Hypothalamus (tissue), 51 donors: Measurements from ENCODE around the gene CYFIP2.
"Not testable (repeated sequence)": the region's sequence is repeated elsewhere in the genome, so short reads cannot be mapped to it uniquely, and the experiment has no call there.

Experiments used
- DNase-seq, 51 donors: peaks; one replicate each; lab custom pipeline; 2025; lab: John Stamatoyannopoulos, UW

Gene CYFIP2

GRCh38 chr5:157265714-157266285 is at the start of gene CYFIP2:
Gene CYFIP2 (plus strand): TSS chr5:157266123. CDS start chr5:157285362, 19,239 bp downstream.
- DNase-seq, result peak in 36 of 51 donors; percentile 19 to 80 (median 49)

DNA sequence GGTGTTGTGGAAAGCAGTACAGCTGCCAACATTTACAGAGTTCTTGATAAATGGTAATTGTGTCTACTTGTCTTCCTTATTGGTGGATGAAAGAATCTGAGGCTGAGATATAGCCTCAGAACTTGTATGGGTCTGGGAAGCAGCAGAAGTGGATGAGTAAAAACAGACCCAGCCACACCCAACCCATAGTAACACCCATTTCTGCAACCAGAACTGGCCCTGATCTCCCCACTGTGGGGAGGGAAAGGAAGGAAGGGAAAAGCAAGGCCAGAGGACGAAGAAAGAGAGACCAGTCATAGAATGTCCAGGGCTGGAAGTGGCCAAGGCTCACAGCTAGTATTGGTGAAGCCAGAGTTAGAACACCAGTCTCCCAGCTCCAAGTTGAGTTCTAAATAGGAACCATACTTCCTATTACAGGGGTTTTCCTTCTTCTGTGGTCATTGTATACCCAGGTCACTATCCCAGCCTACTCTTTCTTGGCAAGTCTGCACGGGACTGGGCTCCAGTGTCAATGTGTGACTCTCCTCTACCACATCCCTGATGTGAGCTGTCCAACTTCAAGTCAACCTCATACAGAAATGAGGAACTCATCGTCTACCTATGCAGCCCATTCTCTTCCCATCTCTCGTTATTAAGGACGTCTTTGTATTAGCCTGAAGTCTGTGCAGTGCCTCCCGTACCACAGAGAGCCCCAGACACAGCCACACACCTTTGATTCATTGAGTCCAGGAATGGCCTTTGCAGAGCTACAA is 49.4 kb upstream of the CYFIP2 start:
- DNase-seq, result no peak

- peak in 3 of 51 donors; percentile 1 to 31 (median 2) for DNase-seq
Observed at GRCh38 chr5:157217289-157218024, 48.5 kb upstream of the CYFIP2 start.

DNA sequence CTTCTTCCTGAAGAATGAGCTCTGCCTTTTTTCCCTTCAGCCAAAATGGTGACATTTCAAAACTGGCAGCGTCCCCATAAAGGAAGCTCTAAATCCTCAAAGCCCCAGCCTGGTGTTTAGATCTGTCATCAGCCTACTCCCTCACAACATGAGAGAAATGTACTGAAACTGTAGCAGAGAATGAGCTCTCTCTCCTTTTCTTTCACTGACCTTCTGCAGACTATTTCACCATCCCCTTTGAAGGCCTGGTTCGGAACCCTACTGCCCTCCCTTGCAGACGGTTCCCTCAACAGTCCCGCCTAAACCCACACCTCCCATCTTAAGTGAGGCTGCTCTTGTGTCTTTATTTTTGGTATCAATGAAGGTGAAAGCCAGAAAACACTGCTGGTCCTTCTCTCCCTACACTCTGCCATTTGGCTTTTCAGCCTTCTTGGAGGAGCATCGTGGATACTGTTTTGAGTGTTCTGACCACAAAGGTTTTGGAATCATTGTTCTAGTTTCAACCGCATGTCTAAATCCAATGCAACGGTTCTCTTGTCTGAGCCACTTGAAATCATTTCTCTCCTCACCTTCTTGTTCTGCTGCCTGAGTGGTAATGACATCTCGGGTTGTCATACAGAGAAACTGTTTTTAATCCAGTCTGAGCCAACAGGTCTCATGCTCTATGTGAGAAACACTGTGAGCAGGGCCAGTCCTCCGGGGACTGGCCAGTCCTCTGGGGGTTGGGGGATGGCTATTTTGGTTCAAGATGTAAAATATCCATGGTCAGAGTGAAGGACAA is 46.2 kb upstream of the CYFIP2 start:
- DNase-seq, result peak in 1 of 51 donors; percentile 5

GRCh38 chr5:157221959-157222358 is 44.0 kb upstream of the CYFIP2 start:
- DNase-seq, result no peak

DNA sequence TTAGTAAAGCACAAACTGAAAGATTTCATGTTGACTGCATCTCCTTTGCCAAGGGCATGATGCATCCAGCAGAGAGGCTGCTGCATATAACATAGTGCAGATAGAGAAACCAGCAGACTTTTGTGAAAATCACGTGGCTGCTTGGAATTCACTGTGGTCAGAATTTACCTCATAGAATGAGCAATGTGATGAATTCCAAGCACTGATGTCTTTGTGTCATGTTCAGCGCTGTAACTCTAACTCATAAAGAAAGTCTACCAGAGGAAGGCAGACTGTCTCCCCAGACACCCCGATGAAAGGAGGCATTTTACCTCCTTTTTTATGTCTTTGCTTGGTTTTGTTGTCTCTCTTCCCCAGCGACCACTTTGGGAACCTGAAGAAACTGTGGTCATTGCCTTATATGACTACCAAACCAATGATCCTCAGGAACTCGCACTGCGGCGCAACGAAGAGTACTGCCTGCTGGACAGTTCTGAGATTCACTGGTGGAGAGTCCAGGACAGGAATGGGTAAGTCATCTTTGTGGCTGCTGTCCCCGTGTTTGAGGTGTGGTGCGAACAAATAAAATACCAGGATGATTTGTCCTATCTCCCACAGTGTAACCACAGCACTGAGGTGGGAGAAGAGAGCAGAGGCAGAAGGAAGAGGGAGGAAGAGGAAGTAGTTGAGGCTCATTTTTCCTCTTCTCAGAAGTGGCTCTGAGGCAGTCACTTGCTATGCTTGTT is 43.3 kb upstream of the CYFIP2 start:
- DNase-seq, result no peak

- DNase-seq, result no peak
Observed at GRCh38 chr5:157225469-157226422, 40.2 kb upstream of the CYFIP2 start.

DNA sequence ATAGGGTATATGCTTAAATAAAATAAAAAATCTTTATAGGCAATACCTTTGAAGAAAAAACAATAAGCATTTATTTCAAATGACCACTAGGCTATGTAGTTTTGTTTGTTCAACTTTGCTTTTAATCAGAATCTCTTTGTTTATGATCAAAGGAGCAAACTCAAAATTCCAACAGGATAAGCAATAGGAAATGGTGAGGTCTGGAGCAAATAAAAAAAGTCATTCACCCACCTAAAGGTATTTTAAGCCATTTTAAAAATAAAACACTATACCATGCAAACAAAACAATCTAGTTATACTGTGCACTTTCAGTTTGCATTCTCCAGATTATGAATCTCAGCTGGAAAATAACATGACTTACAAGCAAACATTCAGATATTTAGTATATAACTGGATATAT is 35.3 kb upstream of the CYFIP2 start:
- DNase-seq, result no peak

GRCh38 chr5:157232706-157233105 is 33.2 kb upstream of the CYFIP2 start:
- DNase-seq, result no peak

DNA sequence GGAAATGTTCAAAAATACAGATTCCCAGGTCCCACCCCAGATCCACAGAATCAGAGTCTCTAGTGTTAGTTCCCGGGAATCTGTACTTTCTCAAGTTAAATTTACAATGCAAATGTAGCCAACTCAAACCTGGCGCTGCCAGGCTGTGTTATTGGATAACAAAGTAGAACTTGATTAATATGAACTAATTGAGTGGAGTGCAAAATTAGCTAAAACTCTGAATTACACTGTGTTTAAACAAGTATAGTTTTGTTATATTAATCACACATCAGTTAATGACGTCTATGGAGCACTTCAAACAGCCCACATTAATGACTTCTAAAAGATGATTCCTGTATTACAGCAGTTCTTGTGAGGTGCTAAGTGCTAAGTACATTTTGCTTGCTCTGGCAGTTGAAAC is 32.4 kb upstream of the CYFIP2 start:
- no peak for DNase-seq

DNA sequence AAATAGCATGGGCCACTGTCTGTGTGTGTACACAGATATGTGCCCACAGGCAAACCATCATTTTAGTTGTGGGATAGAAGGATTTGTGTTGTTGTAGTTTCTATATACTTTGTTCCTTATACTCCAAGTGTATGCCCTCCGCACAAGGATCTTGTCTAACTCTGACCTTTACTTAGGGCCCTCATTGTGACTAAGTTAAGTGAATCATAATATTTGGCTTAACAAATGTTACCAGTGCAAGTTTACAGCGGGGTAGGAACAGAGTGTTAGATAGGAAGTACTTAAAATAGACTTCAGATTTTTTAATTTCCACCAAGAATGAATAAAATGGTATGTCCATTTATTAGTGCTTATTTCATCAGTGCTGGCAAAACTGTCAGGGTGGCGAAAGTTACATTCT is 29.5 kb upstream of the CYFIP2 start:
- no peak for DNase-seq

DNA sequence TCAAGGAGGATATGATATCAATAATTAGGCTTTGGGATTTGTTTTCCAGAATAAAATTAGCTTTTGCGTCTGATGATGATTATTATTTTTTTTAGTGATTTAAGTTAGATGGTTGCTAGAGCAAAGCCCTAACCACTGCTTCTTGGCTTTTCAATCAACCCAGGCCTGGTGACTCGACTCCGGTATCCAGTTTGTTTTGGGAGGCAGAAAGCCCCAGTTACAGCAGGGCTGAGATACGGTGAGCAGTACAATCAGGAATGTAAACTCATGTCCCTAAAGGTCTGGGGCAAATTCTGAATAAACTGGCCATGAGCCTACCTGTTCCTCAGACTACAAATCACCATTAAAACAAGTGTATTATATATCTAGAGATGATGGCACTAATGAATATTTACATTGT is 24.4 kb upstream of the CYFIP2 start:
- DNase-seq, result no peak

- not testable (repeated sequence) for DNase-seq
Observed at GRCh38 chr5:157244704-157245103, 21.2 kb upstream of the CYFIP2 start.

- DNase-seq, result no peak
Observed at GRCh38 chr5:157245476-157245875, 20.4 kb upstream of the CYFIP2 start.

DNA sequence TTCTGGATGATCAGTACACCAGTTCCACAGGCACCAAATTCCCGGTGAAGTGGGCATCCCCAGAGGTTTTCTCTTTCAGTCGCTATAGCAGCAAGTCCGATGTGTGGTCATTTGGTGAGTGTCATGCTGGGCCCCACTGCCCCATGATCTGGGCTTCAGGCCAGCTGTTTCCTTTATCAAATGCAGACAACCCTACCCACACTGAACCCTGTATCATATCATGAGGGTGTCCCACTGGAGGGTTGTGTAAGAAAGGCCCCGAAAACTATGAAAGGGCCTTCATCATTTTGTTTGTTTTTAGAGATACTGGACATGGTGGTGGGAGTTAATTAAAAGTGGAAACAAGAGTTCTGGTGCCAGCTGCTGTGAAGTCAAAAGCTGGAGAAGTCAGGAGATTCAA is 20.0 kb upstream of the CYFIP2 start:
- DNase-seq, result no peak

DNA sequence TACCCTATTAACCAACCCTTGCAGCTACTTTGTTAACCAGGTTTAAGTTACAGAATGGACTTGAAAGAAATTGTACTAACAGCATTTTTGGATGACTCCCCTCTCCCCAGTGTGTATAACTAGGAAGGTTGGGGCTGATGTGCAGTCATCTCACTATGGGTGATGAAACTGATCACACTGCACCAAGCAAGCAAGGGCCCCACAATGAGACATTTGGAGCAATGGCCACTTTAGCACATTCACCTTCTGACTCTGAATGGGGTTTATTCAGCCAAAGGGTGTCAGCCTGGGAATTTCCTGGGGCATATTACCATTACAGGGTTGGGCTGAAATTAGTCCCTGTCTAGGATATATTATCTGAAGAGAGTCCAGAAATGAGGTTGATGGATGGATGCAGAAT is 18.7 kb upstream of the CYFIP2 start:
- no peak for DNase-seq

DNA sequence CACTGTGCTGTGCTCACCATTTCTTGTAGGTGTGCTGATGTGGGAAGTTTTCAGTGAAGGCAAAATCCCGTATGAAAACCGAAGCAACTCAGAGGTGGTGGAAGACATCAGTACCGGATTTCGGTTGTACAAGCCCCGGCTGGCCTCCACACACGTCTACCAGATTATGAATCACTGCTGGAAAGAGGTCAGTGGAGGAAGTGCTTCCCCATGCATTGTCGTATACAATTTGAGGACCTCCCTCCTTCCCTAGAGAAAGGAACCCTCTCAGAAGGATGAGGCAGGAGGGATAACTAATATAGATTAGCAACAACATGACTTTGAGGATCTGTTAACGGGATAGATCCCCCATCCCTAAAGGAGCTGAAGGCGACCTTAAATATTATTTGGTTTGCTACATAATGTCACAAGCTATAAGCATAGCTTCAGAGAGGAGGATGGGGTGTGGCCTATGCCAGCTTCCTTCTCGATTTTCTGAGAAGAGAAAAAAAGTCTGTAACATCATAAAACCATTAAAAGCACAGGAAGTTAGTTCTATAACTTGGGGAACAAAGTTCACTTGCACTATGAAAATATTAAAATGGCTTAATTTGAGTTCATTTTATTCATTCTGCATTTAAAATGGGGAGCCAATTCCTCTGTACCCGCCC is 17.0 kb upstream of the CYFIP2 start:
- no peak for DNase-seq

GRCh38 chr5:157252711-157253465 is 13.0 kb upstream of the CYFIP2 start:
- peak in 1 of 51 donors; percentile 30 for DNase-seq
